Colonic mucosa (tissue), 4 donors: ENCODE measurements around the gene DAP. TPM values are rescaled to one million over a fixed set of nuclear protein-coding genes. Genes with fewer than 3 reads are reported as not detected.
"Not testable (repeated sequence)": the region's sequence is repeated elsewhere in the genome, so short reads cannot be mapped to it uniquely, and the experiment has no call there.

ENCODE experiments used
- DNase-seq: peaks from one replicate; pipeline ENCODE4 v3.0.0-alpha.2; 2020
- H3K27ac ChIP-seq: fragments of 200-600 bp; one replicate; pipeline ENCODE4 v1.8.0; 2021
- H3K27me3 ChIP-seq: fragments of 200-600 bp; one replicate; pipeline ENCODE4 v1.8.0; 2021
- H3K36me3 ChIP-seq: fragments of 200-600 bp; one replicate; pipeline ENCODE4 v1.8.0; 2021
- H3K4me1 ChIP-seq: fragments of 200-600 bp; one replicate; pipeline ENCODE4 v1.8.0; 2021; ENCODE audit warnings: mild to moderate bottlenecking
- H3K4me3 ChIP-seq: fragments of 200-600 bp; one replicate; pipeline ENCODE4 v1.8.0; 2021
- H3K9ac ChIP-seq, 2 donors: one replicate each; pipeline ENCODE4 v1.7.0; 2013; ENCODE audit warnings: control low read depth in 2 of 2, low read depth in 2 of 2, low read length in 2 of 2
- H3K9me3 ChIP-seq: fragments of 200-600 bp; one replicate; pipeline ENCODE4 v1.8.0; 2021
- CTCF ChIP-seq: fragments of 200-600 bp; IDR thresholded peaks from one replicate; pipeline ENCODE4 v1.8.0; 2022; ENCODE audit warnings: antibody characterized with exemption, mild to moderate bottlenecking
- intact Hi-C: fragments of 100-400 bp; cut with DNase I; formaldehyde crosslinking; loops from one replicate; pipeline ENCODE4 v1.14.1; 2022
- total RNA-seq, 2 donors: library from RNA; stranded (reverse); fragmentation: NEBNext Ultra II Directional in 1 of 2; extraction: Animal tissue kit (Norgen Biotek cat#: 25700) in 1 of 2; gene quantifications; one replicate each; pipeline ENCODE4 v1.2.1, GENCODE V29; 2021
- donor health status: healthy.
- donor health status: DM: no; HTN: no; CAD: no.
- donor health status: DM: no; HTN: no; CAD: no.

Gene DAP
- total RNA-seq, 2 donors from 2014 or later, result 106 to 133 TPM

- no peak for TF ChIP-seq CTCF
- Histone ChIP-seq H3K4me1 (no peaks in the 10 kb centered on the region), H3K36me3 (no peaks in the 10 kb centered on the region), H3K4me3 (no peak overlapping the region), H3K27me3 (no peaks in the 10 kb centered on the region), H3K9me3 (no peaks in the 10 kb centered on the region), H3K27ac (no peak overlapping the region), H3K9ac (peak overlapping the region in 1 of 2 donors; percentile 20)
- intact Hi-C loops, result no loop called here
- DNase-seq, result no peak
Observed at GRCh38 chr5:10632110-10632761, 128.8 kb downstream of the DAP start.

- intact Hi-C loops, result no loop called here
- no peak overlapping the region for H3K27ac ChIP-seq
- H3K9ac ChIP-seq, result no peak overlapping the region
- H3K4me3 ChIP-seq, result no peak overlapping the region
- no peaks in the 10 kb centered on the region for H3K36me3 ChIP-seq
- no peaks in the 10 kb centered on the region for H3K27me3 ChIP-seq
- TF ChIP-seq CTCF, result no peak
- H3K9me3 ChIP-seq, result no peaks in the 10 kb centered on the region
- no peaks in the 10 kb centered on the region for H3K4me1 ChIP-seq
- no peak for DNase-seq
Observed at GRCh38 chr5:10631316-10631996, 129.6 kb downstream of the DAP start.

GRCh38 chr5:10630744-10631143 is 130.3 kb downstream of the DAP start:
- H3K4me3 ChIP-seq, DNase-seq, H3K4me1 ChIP-seq, H3K9ac ChIP-seq, intact Hi-C loops, H3K9me3 ChIP-seq, H3K27me3 ChIP-seq, H3K36me3 ChIP-seq, H3K27ac ChIP-seq: not testable (repeated sequence)

GRCh38 chr5:10630126-10630525 is 130.9 kb downstream of the DAP start:
- no peak overlapping the region for H3K4me3 ChIP-seq
- intact Hi-C loops, result no loop called here
- H3K4me1 ChIP-seq, result no peaks in the 10 kb centered on the region

GRCh38 chr5:10629682-10630081 is 131.4 kb downstream of the DAP start:
- no peaks in the 10 kb centered on the region for H3K36me3 ChIP-seq
- no peak for DNase-seq
- H3K9me3 ChIP-seq, result no peaks in the 10 kb centered on the region
- H3K4me3 ChIP-seq, result no peak overlapping the region
- intact Hi-C loops, result loop anchor here (5.0 kb wide), 1 partner anchor 347 kb away; no protein-coding TSS in a partner anchor
- no peak for TF ChIP-seq CTCF
- no peak overlapping the region for H3K27ac ChIP-seq
- no peaks in the 10 kb centered on the region for H3K4me1 ChIP-seq
- no peak overlapping the region for H3K9ac ChIP-seq
- no peaks in the 10 kb centered on the region for H3K27me3 ChIP-seq

More at GRCh38 chr5:10630126-10630525, 130.9 kb downstream of the DAP start:
- Histone ChIP-seq H3K27ac (no peak overlapping the region), H3K36me3 (no peaks in the 10 kb centered on the region), H3K9me3 (no peaks in the 10 kb centered on the region), H3K27me3 (no peaks in the 10 kb centered on the region), H3K9ac (no peak overlapping the region)
- TF ChIP-seq CTCF, result no peak
- DNase-seq, result no peak

Other genes with a start within 250 kb of the DAP start
- under 1 TPM; 0.47 to 0.66 TPM for gene ANKRD33B, start 197.2 kb downstream of the DAP start, total RNA-seq